Loucy (cell line): ENCODE measurements around the gene CDK6.

ENCODE experiments used
- H2AFZ ChIP-seq: fragments of 200-600 bp; sonication (generic); 2 replicates; pipeline ENCODE4 v1.6.0; 2016; ENCODE audit warnings: antibody characterized with exemption, mild to moderate bottlenecking, low read length, moderate library complexity
- H3F3A ChIP-seq: fragments of 200-600 bp; 2 replicates; pipeline ENCODE4 v1.6.0; 2016; ENCODE audit warnings: antibody characterized with exemption, low read depth, mild to moderate bottlenecking
- H3K27me3 ChIP-seq: fragments of 200-600 bp; sonication (generic); 2 replicates; pipeline ENCODE4 v1.6.1; 2014; ENCODE audit warnings: low read length, mild to moderate bottlenecking; ENCODE audit not compliant: insufficient read depth, poor library complexity, severe bottlenecking
- H3K36me3 ChIP-seq: fragments of 200-600 bp; sonication (generic); 2 replicates; pipeline ENCODE4 v1.6.1; 2016; ENCODE audit warnings: low read length; ENCODE audit not compliant: insufficient read depth
- H3K4me1 ChIP-seq: fragments of 200-600 bp; sonication (generic); 2 replicates; pipeline ENCODE4 v1.5.1; 2014; ENCODE audit warnings: low read length, mild to moderate bottlenecking; ENCODE audit not compliant: insufficient read depth, poor library complexity, severe bottlenecking
- H3K4me2 ChIP-seq: fragments of 200-600 bp; sonication (generic); 2 replicates; pipeline ENCODE4 v1.6.0; 2014; ENCODE audit warnings: antibody characterized with exemption, low read length, low read depth, mild to moderate bottlenecking; ENCODE audit not compliant: poor library complexity, severe bottlenecking
- H3K4me3 ChIP-seq: fragments of 200-600 bp; sonication (generic); 2 replicates; pipeline ENCODE4 v1.5.1; 2014; ENCODE audit warnings: low read length, mild to moderate bottlenecking, mixed read lengths; ENCODE audit not compliant: poor library complexity, severe bottlenecking
- H3K79me2 ChIP-seq: fragments of 200-600 bp; sonication (generic); 2 replicates; pipeline ENCODE4 v1.6.1; 2014; ENCODE audit warnings: low read length; ENCODE audit not compliant: insufficient read depth
- H3K9ac ChIP-seq: fragments of 200-600 bp; sonication (generic); 2 replicates; pipeline ENCODE4 v1.6.0; 2014; ENCODE audit warnings: mild to moderate bottlenecking, low read depth, low read length, moderate library complexity; ENCODE audit not compliant: poor library complexity, severe bottlenecking
- H3K9me2 ChIP-seq: fragments of 200-600 bp; sonication (generic); replicated peaks from 2 replicates; pipeline ENCODE4 v1.6.1; 2016; ENCODE audit warnings: low read depth, low read length, mixed read lengths
- H3K9me3 ChIP-seq: fragments of 200-600 bp; sonication (generic); 2 replicates; pipeline ENCODE4 v1.6.1; 2014; ENCODE audit warnings: mild to moderate bottlenecking, antibody characterized with exemption, low read length, low read depth; ENCODE audit not compliant: insufficient read depth
- H4K20me1 ChIP-seq: fragments of 200-600 bp; sonication (generic); 2 replicates; pipeline ENCODE4 v1.6.0; 2014; ENCODE audit warnings: antibody characterized with exemption, low read length, mild to moderate bottlenecking; ENCODE audit not compliant: insufficient read depth, poor library complexity, severe bottlenecking
- CTCF ChIP-seq: fragments of 200-600 bp; sonication (generic); conservative IDR thresholded peaks from 2 replicates; pipeline ENCODE4 v1.5.1; 2014; ENCODE audit warnings: mild to moderate bottlenecking, antibody characterized with exemption, low read length
- EZH2phosphoT487 ChIP-seq: fragments of 200-600 bp; IDR thresholded peaks from 2 replicates; pipeline ENCODE4 v1.6.1; 2018; ENCODE audit warnings: antibody characterized with exemption, mild to moderate bottlenecking, moderate library complexity, borderline replicate concordance

The CDK6 gene

GRCh38 chr7:92749832-92750446, 86.4 kb downstream of the CDK6 start:
- Histone ChIP-seq H3F3A (peaks cover 10% of the 10 kb centered on the region), H3K4me2 (peak overlapping the region; percentile 0), H4K20me1 (peaks cover 62% of the 10 kb centered on the region), H3K9me3 (no peaks in the 10 kb centered on the region), H3K4me1 (peaks cover 67% of the 10 kb centered on the region), H2AFZ (no peak overlapping the region), H3K27me3 (no peaks in the 10 kb centered on the region), H3K4me3 (no peak overlapping the region), H3K9me2 (no peaks in the 10 kb centered on the region), H3K36me3 (peaks cover 80% of the 10 kb centered on the region), H3K79me2 (peaks cover 96% of the 10 kb centered on the region), H3K9ac (no peak overlapping the region)
- TF ChIP-seq CTCF (no peak), EZH2phosphoT487 (no peak)

GRCh38 chr7:92749327-92749755, 87.0 kb downstream of the CDK6 start:
- Histone ChIP-seq H3K9me3 (no peaks in the 10 kb centered on the region), H4K20me1 (peaks cover 68% of the 10 kb centered on the region), H3F3A (peaks cover 6% of the 10 kb centered on the region), H3K9me2 (no peaks in the 10 kb centered on the region), H3K4me1 (peaks cover 63% of the 10 kb centered on the region), H3K9ac (no peak overlapping the region), H3K4me2 (peak overlapping the region; percentile 0), H3K4me3 (no peak overlapping the region), H3K27me3 (no peaks in the 10 kb centered on the region), H3K79me2 (peaks cover 100% of the 10 kb centered on the region), H3K36me3 (peaks cover 86% of the 10 kb centered on the region), H2AFZ (no peak overlapping the region)
- TF ChIP-seq CTCF (no peak), EZH2phosphoT487 (no peak)

GRCh38 chr7:92748495-92748894, 87.9 kb downstream of the CDK6 start:
- Histone ChIP-seq H3K9me3 (no peaks in the 10 kb centered on the region), H3K79me2 (peaks cover 100% of the 10 kb centered on the region), H3K27me3 (no peaks in the 10 kb centered on the region), H3K9ac (no peak overlapping the region), H3K9me2 (no peaks in the 10 kb centered on the region), H4K20me1 (peaks cover 77% of the 10 kb centered on the region), H3F3A (no peaks in the 10 kb centered on the region), H2AFZ (no peak overlapping the region), H3K4me3 (no peak overlapping the region), H3K4me1 (peaks cover 61% of the 10 kb centered on the region), H3K4me2 (no peak overlapping the region), H3K36me3 (peaks cover 88% of the 10 kb centered on the region)
- TF ChIP-seq CTCF = no peak
- TF ChIP-seq EZH2phosphoT487 = no peak
